Retinal pigment epithelial cell (primary cell): ENCODE measurements around the gene PAK6.

Experiments
- DNase-seq: peaks from one replicate; pipeline ENCODE4 v3.0.0-alpha.2; 2010; ENCODE audit warnings: low read depth
- H3K4me3 ChIP-seq: 2 replicates; pipeline ENCODE4 v1.5.1; 2011; ENCODE audit warnings: mild to moderate bottlenecking, low read length, control low read depth, moderate library complexity
- TF ChIP-seq, protein P1 (sequence below): conservative IDR thresholded peaks from 2 replicates; pipeline ENCODE4 v1.5.1; 2011; ENCODE audit warnings: low read depth, low read length, control low read depth, inconsistent platforms

PAK6 gene

DNA sequence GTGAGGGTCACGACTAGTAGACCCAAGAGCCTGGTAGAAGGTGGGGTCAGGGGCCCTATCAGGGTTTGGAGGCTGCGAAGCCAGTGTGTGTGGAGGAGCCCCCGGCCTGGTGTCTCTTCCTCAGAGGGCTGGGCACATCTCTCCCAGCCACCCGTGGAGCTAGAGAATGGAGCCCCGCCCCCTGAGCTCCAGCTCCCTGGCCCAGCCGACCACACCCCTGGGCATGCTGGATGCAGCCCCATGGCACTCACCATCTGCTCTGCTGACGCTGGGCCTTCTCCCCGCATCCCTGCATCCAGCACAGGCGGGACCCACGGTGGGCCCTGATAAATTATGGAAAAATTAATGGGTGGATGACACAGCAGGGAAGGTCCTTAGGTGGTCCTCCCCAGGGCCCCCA, 26.5 kb downstream of the PAK6 start:
- TF ChIP-seq, protein P1, sequence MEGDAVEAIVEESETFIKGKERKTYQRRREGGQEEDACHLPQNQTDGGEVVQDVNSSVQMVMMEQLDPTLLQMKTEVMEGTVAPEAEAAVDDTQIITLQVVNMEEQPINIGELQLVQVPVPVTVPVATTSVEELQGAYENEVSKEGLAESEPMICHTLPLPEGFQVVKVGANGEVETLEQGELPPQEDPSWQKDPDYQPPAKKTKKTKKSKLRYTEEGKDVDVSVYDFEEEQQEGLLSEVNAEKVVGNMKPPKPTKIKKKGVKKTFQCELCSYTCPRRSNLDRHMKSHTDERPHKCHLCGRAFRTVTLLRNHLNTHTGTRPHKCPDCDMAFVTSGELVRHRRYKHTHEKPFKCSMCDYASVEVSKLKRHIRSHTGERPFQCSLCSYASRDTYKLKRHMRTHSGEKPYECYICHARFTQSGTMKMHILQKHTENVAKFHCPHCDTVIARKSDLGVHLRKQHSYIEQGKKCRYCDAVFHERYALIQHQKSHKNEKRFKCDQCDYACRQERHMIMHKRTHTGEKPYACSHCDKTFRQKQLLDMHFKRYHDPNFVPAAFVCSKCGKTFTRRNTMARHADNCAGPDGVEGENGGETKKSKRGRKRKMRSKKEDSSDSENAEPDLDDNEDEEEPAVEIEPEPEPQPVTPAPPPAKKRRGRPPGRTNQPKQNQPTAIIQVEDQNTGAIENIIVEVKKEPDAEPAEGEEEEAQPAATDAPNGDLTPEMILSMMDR = no peak
- no peak overlapping the region for H3K4me3 ChIP-seq
- no peak for DNase-seq

DNA sequence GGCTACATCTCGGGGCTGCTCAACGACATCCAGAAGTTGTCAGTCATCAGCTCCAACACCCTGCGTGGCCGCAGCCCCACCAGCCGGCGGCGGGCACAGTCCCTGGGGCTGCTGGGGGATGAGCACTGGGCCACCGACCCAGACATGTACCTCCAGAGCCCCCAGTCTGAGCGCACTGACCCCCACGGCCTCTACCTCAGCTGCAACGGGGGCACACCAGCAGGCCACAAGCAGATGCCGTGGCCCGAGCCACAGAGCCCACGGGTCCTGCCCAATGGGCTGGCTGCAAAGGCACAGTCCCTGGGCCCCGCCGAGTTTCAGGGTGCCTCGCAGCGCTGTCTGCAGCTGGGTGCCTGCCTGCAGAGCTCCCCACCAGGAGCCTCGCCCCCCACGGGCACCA, 27.0 kb downstream of the PAK6 start:
- H3K4me3 ChIP-seq = no peak overlapping the region
- TF ChIP-seq, protein P1 = no peak
- DNase-seq = no peak

DNA sequence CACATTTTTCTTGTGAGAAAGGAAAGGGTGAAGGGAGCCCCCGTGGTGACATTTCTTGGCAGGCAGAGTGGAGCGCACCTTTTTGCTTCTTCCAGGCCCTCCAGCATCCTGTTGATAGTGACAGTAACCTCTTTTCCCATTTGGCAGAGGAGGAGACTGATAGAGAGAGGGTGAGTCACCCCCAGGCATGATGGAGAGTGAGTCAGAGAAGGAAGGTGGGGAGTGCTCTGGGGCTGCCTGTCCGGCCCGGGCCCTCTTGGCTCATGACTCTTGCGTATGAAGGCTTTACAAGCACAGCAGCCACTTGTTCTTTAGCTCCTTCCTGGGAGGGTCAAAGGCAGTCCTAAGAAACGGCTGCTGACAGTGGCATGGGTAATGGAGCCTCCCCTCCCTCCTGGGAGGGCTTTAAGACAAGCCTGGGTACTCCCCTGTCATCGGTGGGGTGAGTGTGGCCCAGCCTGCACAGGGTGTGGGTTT, 28.0 kb downstream of the PAK6 start:
- TF ChIP-seq, protein P1 = no peak
- no peak overlapping the region for H3K4me3 ChIP-seq
- peak; percentile 96 for DNase-seq

DNA sequence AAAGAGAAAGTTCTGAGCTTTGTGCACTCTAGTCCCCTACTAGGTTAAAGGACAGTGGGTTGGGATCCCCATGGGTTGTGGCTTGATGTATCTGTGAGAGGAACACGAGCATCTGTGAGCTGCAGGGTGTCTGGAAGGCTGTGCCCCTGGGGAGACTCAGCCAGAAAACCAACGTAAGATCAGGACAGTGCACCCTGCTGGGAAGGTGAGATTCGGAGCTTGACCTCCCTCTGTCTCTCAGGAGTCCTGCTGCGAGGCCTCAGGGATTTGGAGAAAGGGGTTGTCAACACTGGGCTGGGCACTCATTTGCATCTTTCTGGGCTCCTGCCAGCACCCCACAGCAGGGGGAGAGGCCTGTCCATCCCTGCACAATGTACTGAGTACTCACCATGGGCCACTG, 28.8 kb downstream of the PAK6 start:
- TF ChIP-seq, protein P1 = no peak
- no peak overlapping the region for H3K4me3 ChIP-seq
- no peak for DNase-seq

DNA sequence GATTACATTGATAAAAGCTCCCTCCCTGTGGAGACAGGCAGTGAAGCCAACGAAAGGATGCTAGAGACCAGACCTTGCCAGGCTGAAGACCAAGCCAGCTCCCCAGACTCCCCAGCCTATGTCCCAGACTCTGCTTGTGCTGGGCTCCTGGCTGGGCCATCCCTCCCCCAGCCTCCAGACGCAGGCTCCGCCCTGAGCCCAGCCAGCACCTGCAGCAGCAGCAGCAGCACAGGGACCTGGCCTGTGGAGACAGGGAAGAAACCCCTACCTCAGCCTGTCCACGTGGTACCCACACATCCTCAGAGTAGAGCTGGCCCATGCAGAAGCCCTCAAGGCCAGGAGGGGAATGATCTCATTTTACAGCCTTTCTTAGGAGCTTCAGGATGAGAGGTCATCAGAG, 30.7 kb downstream of the PAK6 start:
- no peak for DNase-seq
- H3K4me3 ChIP-seq = no peak overlapping the region
- TF ChIP-seq, protein P1 = no peak

DNA sequence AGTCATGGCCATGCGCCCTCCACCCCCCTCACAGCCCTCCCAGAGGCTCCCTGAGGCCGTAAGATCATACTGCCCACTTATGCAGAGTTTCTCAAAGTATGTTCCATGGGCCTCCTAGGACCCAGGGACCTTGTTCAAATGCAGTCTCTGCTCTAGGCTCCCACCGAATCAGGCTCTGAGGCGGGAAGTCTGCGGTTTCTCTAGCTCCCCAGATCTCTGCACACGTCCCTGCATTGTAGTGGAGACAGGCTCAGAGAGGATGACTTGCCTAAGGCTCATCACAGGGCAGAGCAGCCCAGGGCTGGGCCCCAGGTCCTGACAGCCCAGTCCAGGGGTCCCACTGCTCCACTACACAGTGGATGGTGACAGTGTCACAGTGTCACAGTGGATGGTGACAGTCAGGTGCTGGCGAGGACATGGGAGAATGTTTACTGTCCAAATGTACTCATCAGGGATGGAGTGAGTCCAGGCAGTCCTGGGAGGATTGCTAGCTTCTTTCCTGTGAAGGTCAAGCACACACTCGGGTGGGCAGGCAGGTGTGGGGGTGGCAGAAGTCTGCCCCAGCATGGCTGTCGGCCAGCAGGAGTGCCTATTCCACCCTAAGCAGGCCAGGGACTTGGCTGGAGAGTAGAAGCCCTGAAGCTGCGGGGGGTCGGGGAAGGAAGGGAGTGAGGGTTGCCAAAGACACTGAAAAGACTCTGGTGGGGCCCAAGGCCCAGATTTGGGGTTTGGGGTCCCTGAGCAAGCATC, 31.6 kb downstream of the PAK6 start:
- TF ChIP-seq, protein P1 = no peak
- no peak for DNase-seq
- H3K4me3 ChIP-seq = no peak overlapping the region

DNA sequence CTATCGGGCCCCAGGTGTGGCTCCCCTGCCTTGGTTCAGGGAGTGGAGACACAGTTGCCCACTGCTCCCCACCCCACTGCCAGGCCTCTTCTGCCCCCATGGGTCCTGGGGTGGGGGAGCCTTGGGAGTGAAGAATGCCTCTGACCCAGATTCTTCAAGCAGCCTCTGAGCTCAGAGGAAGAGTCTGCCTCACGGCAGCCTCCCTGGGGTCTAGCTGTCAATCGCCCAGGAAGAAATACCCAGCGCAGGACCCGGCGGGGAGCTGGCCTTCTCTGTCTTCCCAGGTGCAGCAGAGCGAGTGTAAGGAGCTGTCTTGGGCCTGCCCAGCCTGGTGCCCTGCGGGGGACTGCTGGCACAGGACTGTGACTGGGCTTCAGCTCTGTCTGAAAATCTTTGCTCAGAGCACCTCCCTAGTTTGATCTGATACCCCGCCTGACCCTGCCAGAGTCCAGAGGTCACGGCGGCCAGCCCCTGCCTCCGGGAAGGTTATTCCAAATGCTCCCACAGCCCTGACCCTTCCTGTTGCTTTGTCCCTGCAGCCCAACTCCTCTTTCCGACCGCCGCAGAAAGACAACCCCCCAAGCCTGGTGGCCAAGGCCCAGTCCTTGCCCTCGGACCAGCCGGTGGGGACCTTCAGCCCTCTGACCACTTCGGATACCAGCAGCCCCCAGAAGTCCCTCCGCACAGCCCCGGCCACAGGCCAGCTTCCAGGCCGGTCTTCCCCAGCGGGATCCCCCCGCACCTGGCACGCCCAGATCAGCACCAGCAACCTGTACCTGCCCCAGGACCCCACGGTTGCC, 33.0 kb downstream of the PAK6 start:
- TF ChIP-seq, protein P1 = no peak
- no peak for DNase-seq
- no peak overlapping the region for H3K4me3 ChIP-seq
